ENCODE results near the gene IL17REL. TPM values are rescaled to one million over a fixed set of nuclear protein-coding genes. Genes with fewer than 3 reads are reported as not detected.

Gene IL17REL
- total RNA-seq, 1 donor from 2014 or later = not detected

- ATAC-seq = no peak
These were observed 45.5 kb downstream of the IL17REL start for GRCh38 chr22:49966774-49967705.

GRCh38 chr22:49966041-49966773 is 46.4 kb downstream of the IL17REL start:
- ATAC-seq = no peak

- no peak for ATAC-seq
These were observed 47.2 kb downstream of the IL17REL start for GRCh38 chr22:49965091-49966040.

GRCh38 chr22:49964136-49965090 is 48.2 kb downstream of the IL17REL start:
- no peak for ATAC-seq

- no peak for ATAC-seq
These were observed 48.9 kb downstream of the IL17REL start for GRCh38 chr22:49963647-49964026.

- ATAC-seq = no peak
These were observed 49.6 kb downstream of the IL17REL start for GRCh38 chr22:49962751-49963646.

GRCh38 chr22:49962012-49962750 is 50.4 kb downstream of the IL17REL start:
- peak; percentile 40 for ATAC-seq

GRCh38 chr22:49961601-49962011 is 51.0 kb downstream of the IL17REL start:
- no peak for ATAC-seq

- peak; percentile 32 for ATAC-seq
These were observed 51.5 kb downstream of the IL17REL start for GRCh38 chr22:49961005-49961600.

GRCh38 chr22:49960159-49961004 is 52.2 kb downstream of the IL17REL start, which contains the start of gene PIM3:
TSS of gene PIM3 (plus strand) at chr22:49960772. CDS start at chr22:49960948, 176 bp downstream.
- peak; percentile 72 for ATAC-seq

- peak; percentile 10 for ATAC-seq
These were observed 52.8 kb downstream of the IL17REL start for GRCh38 chr22:49959782-49960158.

- no peak for ATAC-seq
These were observed 53.4 kb downstream of the IL17REL start for GRCh38 chr22:49958931-49959781.

- no peak for ATAC-seq
These were observed 54.1 kb downstream of the IL17REL start for GRCh38 chr22:49958366-49958921.

- no peak for ATAC-seq
These were observed 54.7 kb downstream of the IL17REL start for GRCh38 chr22:49957826-49958365.

GRCh38 chr22:49956914-49957825 is 55.4 kb downstream of the IL17REL start:
- ATAC-seq = no peak

Data from esophagus mucosa (tissue), 1 donor.